ENCODE data around the gene HPCA. TPM values are rescaled to one million over a fixed set of nuclear protein-coding genes. Genes with fewer than 3 reads are reported as not detected.

Gene HPCA
- total and polyA plus RNA-seq, 2 of the 13 experiments (the other 11 are each of a cell fraction or from before 2014, with no cell fraction given), result not detected

GRCh38 chr1:32925403-32926162, 39.3 kb downstream of the HPCA start (continued):
- TF ChIP-seq ZNF761 (CRISPR knock-in tag; conservative IDR thresholded peaks at IDR 0.05) (no peak), AFF4 (CRISPR knock-in tag; IDR thresholded peaks at IDR 0.05) (no peak), ZNF44 (CRISPR knock-in tag; IDR thresholded peaks at IDR 0.05) (no peak), TFAP4 (IDR thresholded peaks at IDR 0.05; ENCODE audit: borderline replicate concordance, low read depth) (no peak), STAG1 (CRISPR knock-in tag; IDR thresholded peaks at IDR 0.05) (peak; percentile 63), CBX1 (IDR thresholded peaks at IDR 0.05; ENCODE audit: low read depth) (no peak)
- TF ChIP-seq, protein P1, sequence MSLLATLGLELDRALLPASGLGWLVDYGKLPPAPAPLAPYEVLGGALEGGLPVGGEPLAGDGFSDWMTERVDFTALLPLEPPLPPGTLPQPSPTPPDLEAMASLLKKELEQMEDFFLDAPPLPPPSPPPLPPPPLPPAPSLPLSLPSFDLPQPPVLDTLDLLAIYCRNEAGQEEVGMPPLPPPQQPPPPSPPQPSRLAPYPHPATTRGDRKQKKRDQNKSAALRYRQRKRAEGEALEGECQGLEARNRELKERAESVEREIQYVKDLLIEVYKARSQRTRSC (CRISPR knock-in tag; IDR thresholded peaks at IDR 0.05; ENCODE audit: low read depth), result no peak
